ENCODE measurements around the gene SZRD1. TPM values are rescaled to one million over a fixed set of nuclear protein-coding genes. Genes with fewer than 3 reads are reported as not detected.

The SZRD1 gene
- total RNA-seq, 2 experiments from 2014 or later: 115 to 120 TPM

DNA sequence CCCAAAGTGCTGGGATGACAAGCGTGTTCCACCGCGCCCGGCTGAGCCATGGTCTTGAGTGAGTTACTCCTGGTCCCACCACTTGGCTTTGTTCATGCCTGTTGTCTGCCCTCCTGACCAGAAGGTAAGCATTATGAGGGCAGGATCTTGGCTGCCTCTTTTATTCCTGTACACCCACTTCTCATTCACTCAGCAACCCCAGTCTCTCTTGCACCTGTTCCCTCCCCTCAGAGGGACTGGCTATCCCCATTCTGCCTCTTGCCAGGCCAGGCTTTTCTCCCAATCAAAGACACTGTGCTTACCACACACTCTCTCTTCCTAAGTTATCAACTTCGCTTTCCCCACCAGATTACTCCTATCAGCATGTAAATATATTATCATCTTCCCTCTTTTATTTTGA is 43.8 kb downstream of the SZRD1 start:
- no peak for ATAC-seq (ENCODE audit: poor library complexity)
- Histone ChIP-seq H3K4me3 (ENCODE audit: low read length) (no peak overlapping the region), H3K27me3 (ENCODE audit: control insufficient read depth in 1 of 2, insufficient read depth in 2 of 2, low read length in 2 of 2) (no peaks in the 10 kb centered on the region), H3K4me1 (ENCODE audit: insufficient read depth, low read length) (no peaks in the 10 kb centered on the region), H3K9me3 (ENCODE audit: control insufficient read depth in 1 of 2, insufficient read depth in 1 of 2, low read length in 2 of 2) (no peaks in the 10 kb centered on the region), H3K27ac (ENCODE audit: low read depth in 1 of 2, low read length in 2 of 2) (no peak overlapping the region), H3K36me3 (ENCODE audit: insufficient read depth, low read length) (no peaks in the 10 kb centered on the region)
- no peak for DNase-seq
- Mint-ChIP-seq H3K36me3 (ENCODE audit: low read depth) (no peaks in the 10 kb centered on the region), H3K27ac (no peak overlapping the region), H3K4me3 (no peak overlapping the region), H3K4me1 (ENCODE audit: low read depth) (no peaks in the 10 kb centered on the region), H3K27me3 (no peaks in the 10 kb centered on the region), H3K9me3 (no peaks in the 10 kb centered on the region)
- CTCF ChIA-PET: no interaction called here
- POLR2A ChIA-PET: no interaction called here
- TF ChIP-seq, protein P1, sequence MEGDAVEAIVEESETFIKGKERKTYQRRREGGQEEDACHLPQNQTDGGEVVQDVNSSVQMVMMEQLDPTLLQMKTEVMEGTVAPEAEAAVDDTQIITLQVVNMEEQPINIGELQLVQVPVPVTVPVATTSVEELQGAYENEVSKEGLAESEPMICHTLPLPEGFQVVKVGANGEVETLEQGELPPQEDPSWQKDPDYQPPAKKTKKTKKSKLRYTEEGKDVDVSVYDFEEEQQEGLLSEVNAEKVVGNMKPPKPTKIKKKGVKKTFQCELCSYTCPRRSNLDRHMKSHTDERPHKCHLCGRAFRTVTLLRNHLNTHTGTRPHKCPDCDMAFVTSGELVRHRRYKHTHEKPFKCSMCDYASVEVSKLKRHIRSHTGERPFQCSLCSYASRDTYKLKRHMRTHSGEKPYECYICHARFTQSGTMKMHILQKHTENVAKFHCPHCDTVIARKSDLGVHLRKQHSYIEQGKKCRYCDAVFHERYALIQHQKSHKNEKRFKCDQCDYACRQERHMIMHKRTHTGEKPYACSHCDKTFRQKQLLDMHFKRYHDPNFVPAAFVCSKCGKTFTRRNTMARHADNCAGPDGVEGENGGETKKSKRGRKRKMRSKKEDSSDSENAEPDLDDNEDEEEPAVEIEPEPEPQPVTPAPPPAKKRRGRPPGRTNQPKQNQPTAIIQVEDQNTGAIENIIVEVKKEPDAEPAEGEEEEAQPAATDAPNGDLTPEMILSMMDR (IDR thresholded peaks at IDR 0.05): no peak
- intact Hi-C loops (cut with DNase I, micrococcal nuclease): no loop called here

DNA sequence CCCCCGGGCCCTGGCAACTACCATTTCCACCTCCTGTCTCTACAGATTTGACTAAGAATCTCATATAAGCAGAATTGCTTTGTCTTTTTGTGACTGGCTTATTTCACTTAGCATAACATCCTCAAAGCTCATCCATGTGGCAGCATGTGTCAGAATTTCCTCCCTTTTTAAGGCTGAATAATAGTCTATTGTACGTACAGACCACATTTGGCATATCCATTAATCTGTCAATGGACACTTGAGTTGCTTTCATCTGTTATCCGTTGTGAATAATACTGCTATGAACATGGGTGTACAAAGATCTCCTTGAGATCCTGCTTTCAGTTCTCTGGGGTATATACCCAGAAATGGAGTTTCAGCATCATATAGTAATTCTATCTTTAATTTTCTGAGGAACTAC is 46.1 kb downstream of the SZRD1 start:
- Mint-ChIP-seq H3K27me3 (no peaks in the 10 kb centered on the region), H3K4me3 (no peak overlapping the region), H3K9me3 (no peaks in the 10 kb centered on the region), H3K36me3 (ENCODE audit: low read depth) (no peaks in the 10 kb centered on the region), H3K4me1 (ENCODE audit: low read depth) (no peaks in the 10 kb centered on the region), H3K27ac (no peak overlapping the region)
- H3K9me3 ChIP-seq (ENCODE audit: control insufficient read depth in 1 of 2, insufficient read depth in 1 of 2, low read length in 2 of 2): no peaks in the 10 kb centered on the region
- ChIA-PET CTCF (no interaction called here), POLR2A (no interaction called here)
- H3K4me3 ChIP-seq (ENCODE audit: low read length): no peak overlapping the region
- no peaks in the 10 kb centered on the region for H3K36me3 ChIP-seq (ENCODE audit: insufficient read depth, low read length)
- no peaks in the 10 kb centered on the region for H3K27me3 ChIP-seq (ENCODE audit: control insufficient read depth in 1 of 2, insufficient read depth in 2 of 2, low read length in 2 of 2)
- intact Hi-C loops (cut with DNase I, micrococcal nuclease): no loop called here
- no peaks in the 10 kb centered on the region for H3K4me1 ChIP-seq (ENCODE audit: insufficient read depth, low read length)
- no peak overlapping the region for H3K27ac ChIP-seq (ENCODE audit: low read depth in 1 of 2, low read length in 2 of 2)
- TF ChIP-seq, protein P1 (IDR thresholded peaks at IDR 0.05): no peak
- DNase-seq (no peak), ATAC-seq (ENCODE audit: poor library complexity) (no peak)

DNA sequence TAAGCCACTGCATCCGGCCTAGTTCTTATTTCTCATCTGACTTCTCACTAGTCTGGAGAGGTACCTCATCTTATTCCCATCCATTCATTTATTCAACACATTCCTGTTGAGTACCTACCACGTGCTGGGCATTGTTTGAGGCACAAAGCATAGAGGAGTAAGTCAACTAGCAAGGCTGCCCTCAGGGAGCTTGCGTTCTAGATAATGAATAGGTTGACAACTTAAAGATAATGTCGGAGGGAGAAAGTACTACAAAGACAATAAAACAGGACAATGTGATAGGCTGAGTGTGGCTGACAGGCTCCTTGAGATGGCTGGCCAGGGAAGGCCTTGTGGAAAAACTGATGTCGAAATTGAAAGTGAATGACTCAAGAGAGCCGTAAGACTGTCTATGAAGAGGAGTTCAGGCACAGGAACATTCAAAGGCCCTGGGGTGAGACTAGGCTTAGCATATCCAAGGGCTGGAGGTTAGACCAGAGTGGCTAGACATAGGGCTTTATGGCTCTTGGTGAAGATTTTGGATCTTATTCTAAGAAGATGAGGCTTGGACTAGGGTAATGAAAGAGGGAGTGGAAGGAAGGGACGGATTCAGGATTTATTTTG is 51.9 kb downstream of the SZRD1 start:
- Mint-ChIP-seq H3K36me3 (ENCODE audit: low read depth) (no peaks in the 10 kb centered on the region), H3K4me1 (ENCODE audit: low read depth) (peaks cover 29% of the 10 kb centered on the region), H3K27ac (no peak overlapping the region), H3K9me3 (no peaks in the 10 kb centered on the region), H3K4me3 (no peak overlapping the region), H3K27me3 (no peaks in the 10 kb centered on the region)
- CTCF ChIA-PET: no interaction called here
- Histone ChIP-seq H3K27ac (ENCODE audit: low read depth in 1 of 2, low read length in 2 of 2) (no peak overlapping the region), H3K4me1 (ENCODE audit: insufficient read depth, low read length) (peaks cover 32% of the 10 kb centered on the region), H3K27me3 (ENCODE audit: control insufficient read depth in 1 of 2, insufficient read depth in 2 of 2, low read length in 2 of 2) (no peaks in the 10 kb centered on the region), H3K36me3 (ENCODE audit: insufficient read depth, low read length) (no peaks in the 10 kb centered on the region), H3K4me3 (ENCODE audit: low read length) (no peak overlapping the region), H3K9me3 (ENCODE audit: control insufficient read depth in 1 of 2, insufficient read depth in 1 of 2, low read length in 2 of 2) (no peaks in the 10 kb centered on the region)
- POLR2A ChIA-PET: interaction anchor here (3.1 kb wide), 1 partner anchor 22 kb away, joined by 39 read pairs; the partner anchor contains the start of gene NECAP2
- no peak for DNase-seq
- ATAC-seq (ENCODE audit: poor library complexity): no peak
- TF ChIP-seq, protein P1 (IDR thresholded peaks at IDR 0.05): no peak
- intact Hi-C loops (cut with DNase I, micrococcal nuclease): no loop called here
